Raji (cell line): Measurements from ENCODE around the gene LIMS1.

Source experiments
- POLR2A ChIP-seq: IDR thresholded peaks from 2 replicates; pipeline ENCODE4 v1.6.1; 2011; ENCODE audit warnings: low read depth, low read length, control low read depth; ENCODE audit not compliant: insufficient read depth

The LIMS1 gene

DNA sequence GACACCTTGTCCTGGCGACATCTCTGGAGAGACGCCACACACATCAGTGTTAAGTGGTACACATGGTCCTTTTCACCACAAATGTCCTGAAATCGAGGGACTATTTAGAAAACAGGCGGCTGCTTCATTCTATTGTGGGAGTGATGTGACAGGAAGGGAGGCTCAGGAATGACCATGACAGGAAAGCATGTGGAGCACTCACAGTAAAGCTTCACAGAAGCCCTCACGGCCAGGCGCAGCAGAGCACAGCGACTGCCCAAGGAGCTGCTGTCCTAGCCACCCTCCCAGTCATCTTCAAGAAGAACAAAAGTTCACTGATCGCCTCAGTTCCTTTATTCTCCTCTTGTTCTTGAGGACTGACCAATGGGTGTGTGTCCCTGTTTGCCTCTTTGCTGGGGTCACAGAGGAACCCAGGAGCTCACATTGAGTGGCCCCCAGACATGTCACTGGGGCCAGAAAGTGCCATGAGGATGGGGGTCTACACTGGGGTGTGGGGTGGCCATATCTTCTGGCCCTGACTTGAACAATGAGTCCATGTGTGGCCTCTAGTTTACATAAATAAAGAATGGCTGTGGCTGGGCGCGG lies 100.4 kb downstream of the LIMS1 start:
- no peak for TF ChIP-seq POLR2A

DNA sequence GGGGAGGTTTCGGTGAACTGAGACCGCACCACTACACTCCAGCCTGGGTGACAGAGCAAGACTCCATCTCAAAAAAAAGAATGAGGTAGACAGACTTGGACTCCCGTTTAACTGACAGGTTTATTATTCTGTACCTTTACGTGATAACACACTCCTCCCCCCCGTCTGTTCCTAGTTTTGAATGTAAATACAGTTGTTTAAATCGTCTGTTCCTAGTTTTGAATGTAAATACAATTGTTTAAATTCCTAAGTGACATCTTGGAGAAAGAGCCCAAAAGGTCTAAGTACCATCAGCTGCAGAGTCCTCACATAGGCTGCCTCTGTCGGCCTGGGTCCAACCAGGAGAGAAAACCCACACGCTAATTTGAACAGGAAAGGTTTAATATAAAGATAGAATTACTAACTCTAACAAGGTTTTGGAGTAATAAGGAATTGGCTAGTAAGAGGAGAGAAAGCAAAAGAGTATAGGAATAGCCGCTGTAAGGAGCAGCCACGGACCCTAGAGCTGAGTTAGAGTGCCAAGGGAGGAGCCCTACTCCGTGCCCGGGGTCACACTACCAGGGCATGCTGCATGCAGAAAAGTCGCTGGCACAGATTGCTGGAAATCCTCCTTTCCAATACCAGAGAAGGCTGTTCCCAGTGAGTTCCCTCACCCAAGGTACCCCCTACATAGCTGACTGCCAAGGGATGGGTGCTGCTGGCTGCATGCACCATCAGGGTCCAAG lies 101.5 kb downstream of the LIMS1 start:
- no peak for TF ChIP-seq POLR2A

DNA sequence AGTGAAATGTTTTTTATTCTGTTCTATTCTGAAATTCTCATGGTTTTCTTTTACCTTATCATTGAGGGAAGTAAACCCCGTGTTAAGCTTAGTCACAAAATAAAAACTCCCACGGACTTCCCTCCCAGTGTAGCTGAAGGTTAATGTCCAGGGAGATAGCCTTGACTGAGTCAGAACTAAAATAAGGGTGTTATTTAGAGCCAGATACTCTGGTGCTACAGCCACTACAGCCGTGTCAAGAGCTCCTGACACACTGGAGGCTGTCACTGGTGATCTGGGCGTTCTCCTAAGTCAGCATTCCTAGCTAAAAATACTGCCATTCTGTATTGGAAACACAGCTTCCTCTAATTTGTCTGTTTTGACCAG lies 103.0 kb downstream of the LIMS1 start:
- no peak for TF ChIP-seq POLR2A

DNA sequence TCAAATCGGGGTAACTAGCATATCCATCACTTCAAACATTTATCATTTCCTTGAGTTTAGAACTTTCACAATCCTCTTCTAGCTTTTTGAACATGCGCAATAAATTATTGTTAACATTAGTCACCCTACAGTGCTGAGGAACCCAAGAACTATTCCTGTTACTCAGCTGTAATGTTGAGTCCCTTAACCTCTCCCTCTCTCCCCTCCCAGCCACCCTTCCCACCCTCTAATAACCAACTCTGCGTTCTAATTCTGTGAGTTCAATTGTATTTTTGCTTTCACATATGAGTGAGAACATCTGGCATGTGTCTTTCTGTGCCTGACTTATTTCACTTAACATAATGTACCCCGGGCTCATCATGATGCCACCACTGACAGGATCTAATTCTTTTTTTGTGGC lies 106.5 kb downstream of the LIMS1 start:
- TF ChIP-seq POLR2A, result no peak

DNA sequence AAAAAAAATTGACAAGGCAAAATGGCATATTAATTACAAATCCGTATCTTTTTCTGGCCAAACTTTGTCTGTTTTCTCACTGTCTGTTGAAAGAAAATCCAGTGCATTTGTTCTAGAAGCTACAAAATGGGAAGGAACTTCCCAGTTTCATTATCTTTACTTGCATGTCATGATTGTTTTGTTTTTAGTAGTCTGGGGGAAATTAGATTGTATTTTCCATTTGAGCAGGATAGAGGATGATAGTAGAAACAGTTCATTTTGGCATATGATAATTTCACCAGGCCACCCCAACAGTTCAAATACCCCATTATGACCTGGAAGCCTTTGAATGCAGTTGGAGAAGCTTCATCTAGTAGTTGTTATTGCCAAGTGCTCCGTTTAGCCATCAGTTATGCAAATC lies 107.5 kb downstream of the LIMS1 start:
- TF ChIP-seq POLR2A, result no peak

DNA sequence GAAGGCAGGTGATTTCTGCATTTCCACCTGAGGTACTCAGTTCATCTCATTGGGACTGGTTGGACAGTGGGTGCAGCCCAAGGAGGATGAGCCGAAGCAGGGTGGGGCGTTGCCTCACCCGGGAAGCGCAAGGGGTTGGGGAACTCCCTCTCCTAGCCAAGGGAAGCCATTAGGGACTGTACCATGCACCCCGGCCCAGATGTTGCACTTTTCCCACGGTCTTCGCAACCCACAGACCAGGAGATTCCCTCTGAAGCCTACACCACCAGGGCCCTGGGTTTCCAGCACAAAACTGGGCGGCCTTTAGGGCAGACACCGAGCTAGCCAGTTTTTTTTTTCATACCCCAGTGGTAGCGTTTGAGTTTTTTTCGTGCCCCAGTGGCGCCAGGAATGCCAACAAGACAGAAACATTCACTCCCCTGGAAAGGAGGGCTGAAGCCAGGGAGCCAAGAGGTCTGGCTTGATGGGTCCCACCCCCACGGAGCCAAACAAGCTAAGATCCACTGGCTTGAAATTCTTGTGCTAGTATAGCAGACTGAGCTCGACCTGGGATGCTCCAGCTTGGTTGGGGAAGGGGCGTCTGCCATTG lies 109.1 kb downstream of the LIMS1 start:
- TF ChIP-seq POLR2A, result no peak

DNA sequence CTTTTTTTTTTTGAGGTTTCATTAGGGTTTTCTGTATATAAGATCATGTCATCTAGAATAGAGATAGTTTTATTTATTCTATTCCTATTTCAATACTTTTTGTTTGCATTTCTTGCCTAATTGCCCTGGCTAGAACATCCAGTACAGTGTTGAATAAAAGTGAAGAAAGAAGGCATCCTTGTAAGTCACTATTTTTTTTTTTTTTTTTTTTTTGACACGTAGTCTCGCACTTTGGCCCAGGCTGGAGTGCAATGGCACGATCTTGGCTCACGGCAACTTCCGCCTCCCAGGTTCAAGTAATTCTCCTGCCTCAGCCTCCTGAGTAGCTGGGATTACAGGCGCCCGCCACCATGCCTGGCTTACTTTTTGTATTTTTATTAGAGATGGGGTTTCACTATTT lies 157.2 kb downstream of the LIMS1 start:
- no peak for TF ChIP-seq POLR2A

DNA sequence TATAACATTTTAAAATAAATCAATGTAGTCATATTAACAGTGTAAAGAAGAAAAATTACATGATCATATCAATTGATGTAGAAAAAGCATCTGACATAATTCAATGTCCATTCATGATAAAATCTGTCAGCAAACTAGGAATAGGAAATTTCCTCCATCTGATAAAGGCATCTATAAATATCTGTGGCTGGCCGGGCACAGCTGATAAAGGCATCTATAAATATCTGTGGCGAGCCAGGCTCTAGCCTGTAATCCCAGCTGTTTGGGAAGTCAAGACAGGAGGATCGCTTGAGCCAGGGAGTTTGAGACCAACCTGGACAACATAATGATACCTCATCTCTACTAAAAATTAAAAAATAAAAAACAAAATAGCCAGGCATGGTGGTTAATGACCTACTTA lies 166.9 kb downstream of the LIMS1 start:
- TF ChIP-seq POLR2A, result no peak

DNA sequence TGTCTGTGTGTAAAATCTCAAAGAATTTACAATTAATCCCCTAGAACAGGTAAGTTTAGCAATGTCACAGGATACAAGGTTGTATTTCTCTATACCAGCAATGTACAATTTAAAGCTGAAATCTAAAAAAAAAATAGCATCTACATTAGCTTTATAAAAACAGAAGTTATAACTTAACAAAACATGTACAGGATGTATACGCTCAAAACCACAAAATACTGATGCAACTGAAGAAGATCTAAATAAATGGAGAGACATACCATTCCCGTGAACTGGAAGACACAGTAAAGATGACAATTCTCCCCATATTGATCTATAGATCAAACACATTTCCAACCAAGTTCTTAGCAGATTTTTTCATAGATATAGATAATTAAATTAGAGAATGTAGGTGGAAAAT lies 167.5 kb downstream of the LIMS1 start:
- TF ChIP-seq POLR2A, result no peak

DNA sequence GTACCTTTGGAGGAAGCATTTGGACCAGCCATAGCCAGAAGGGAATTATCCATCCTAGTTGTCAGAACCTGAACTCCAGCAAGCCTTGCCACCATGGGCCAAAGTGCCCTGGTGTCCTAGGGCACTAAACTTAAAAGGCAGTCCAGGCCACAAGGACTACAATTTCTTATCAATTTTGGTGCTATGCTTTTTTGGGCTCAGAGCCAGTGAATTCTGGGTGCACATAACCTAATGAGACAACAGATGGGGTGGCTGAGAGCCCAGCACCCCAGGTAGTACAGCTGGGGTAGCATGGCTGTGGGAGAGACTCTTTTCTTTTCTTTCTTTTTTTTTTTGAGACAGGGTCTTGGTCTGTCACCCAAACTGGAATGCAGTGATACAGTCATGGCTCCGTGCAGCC lies 170.6 kb downstream of the LIMS1 start:
- TF ChIP-seq POLR2A, result no peak

DNA sequence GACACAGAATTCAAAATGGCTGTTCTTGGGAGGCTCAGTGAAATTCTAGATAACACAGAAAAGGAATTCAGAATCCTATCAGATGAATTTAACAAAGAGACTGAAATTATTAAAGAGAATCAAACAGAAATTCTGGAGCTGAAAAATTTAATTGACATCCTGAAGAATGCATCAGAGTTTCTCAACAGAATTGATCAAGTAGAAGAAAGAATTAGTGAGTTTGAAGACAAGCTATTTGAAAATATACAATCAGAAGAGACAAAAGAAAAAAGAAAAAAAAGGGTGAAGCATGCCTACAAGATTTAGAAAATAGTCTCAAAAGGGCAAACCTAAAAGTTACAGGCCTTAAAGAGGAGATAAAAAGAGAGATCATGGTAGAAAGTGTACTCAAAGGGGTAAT lies 173.0 kb downstream of the LIMS1 start:
- TF ChIP-seq POLR2A, result no peak

DNA sequence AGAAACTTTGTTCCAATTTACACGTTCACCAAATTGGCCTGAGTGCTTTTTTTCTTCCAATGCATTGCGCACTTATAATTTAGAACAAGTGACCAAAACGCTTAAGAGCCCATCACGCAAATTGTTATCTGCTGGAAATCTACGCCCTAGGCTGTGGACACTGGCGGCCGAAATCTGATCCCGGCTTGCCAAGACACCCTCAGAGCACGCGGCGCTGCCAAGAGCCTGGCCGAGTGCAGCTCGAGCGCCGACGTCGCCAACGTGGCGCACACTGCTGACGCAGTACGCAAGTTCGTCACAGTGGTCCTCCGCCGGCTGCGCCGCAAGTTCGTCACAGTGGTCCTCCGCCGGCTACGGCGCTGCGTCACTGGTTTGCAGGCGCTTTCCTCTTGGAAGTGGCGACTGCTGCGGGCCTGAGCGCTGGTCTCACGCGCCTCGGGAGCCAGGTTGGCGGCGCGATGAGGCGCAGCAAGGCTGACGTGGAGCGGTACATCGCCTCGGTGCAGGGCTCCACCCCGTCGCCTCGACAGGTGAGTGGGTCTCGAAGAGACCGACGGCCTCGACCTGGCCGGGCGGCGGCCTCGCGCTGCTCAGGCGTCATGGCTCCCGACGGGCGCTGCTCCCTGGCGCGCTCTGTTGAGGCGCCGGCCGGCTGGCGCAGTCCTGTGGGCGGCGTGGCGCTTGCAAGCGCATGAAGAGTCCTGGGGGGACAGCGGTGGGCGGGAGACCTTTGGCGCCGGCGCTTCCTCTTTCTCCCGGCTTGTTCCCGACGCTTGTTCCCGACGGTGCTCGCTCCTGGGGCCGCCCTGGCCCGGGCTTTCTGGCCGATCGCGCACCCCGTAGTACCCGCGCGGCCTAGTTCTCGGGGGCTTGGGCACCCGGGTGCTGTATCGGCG lies 185.1 kb downstream of the LIMS1 start, which contains the start of gene RANBP2:
TSS of gene RANBP2 (plus strand) at position 334 of the 896 bp plus-strand sequence. CDS start at position 459, 125 bp downstream.
- peak; percentile 98 for TF ChIP-seq POLR2A
